ENCODE results near the gene CDC42EP1. TPM values are rescaled to one million over a fixed set of nuclear protein-coding genes. Genes with fewer than 3 reads are reported as not detected.

The CDC42EP1 gene
- total and polyA plus RNA-seq, 12 donors = 10.6 to 48.3 (median 16.2) TPM

GRCh38 chr22:37566329-37566837 lies 6.1 kb downstream of the CDC42EP1 start:
- intact Hi-C loops (cut with DNase I) = loop anchor here in 4 of 10 donors (2.0 to 10.0 kb wide), 2 partner anchors 22 to 252 kb away; no protein-coding TSS in a partner anchor
- Histone ChIP-seq H3K36me3 (peaks cover 0 to 59% (median 9%) of the 10 kb centered on the region in 9 donors), H3K27ac (peak overlapping the region; percentile 17 to 100 (median 96)), H3K4me3 (peak overlapping the region in 2 of 10 donors; percentile 10 to 16), H3K9me3 (no peaks in the 10 kb centered on the region), H3K4me1 (peaks cover 26 to 93% (median 69%) of the 10 kb centered on the region in 9 donors), H3K27me3 (peaks cover 0 to 19% (median 2%) of the 10 kb centered on the region in 7 donors)
- ATAC-seq (no peak), DNase-seq (no peak)
- TF ChIP-seq CTCF (IDR thresholded peaks at IDR 0.05) = no peak
- WGBS, 2 donors = 55 to 67% methylated on average over 28 of the region's 28 CpGs

- DNase-seq (peak; percentile 79 to 84), ATAC-seq (peak; percentile 36 to 81 (median 60))
- Histone ChIP-seq H3K27me3 (peaks cover 0 to 11% (median 0%) of the 10 kb centered on the region in 7 donors), H3K27ac (peak overlapping the region in 9 of 10 donors; percentile 17 to 100 (median 96)), H3K4me3 (no peak overlapping the region), H3K4me1 (peaks cover 23 to 85% (median 62%) of the 10 kb centered on the region in 9 donors), H3K9me3 (no peaks in the 10 kb centered on the region), H3K36me3 (peaks cover 0 to 52% (median 9%) of the 10 kb centered on the region in 9 donors)
- peak; percentile 87 to 96 (median 94) for TF ChIP-seq CTCF (IDR thresholded peaks at IDR 0.05)
- intact Hi-C loops (cut with DNase I) = loop anchor here in 4 of 10 donors (1.0 to 10.0 kb wide), 3 partner anchors 22 to 252 kb away; no protein-coding TSS in a partner anchor
- 40 to 43% methylated on average over 16 of the region's 16 CpGs for WGBS, 2 donors
These were observed 6.9 kb downstream of the CDC42EP1 start for GRCh38 chr22:37566903-37567798.

GRCh38 chr22:37568012-37568411 lies 7.7 kb downstream of the CDC42EP1 start:
- intact Hi-C loops (cut with DNase I) = loop anchor here in 4 of 10 donors (2.0 to 10.0 kb wide), 3 partner anchors 23 to 253 kb away; no protein-coding TSS in a partner anchor
- peak overlapping the region in 3 of 10 donors; percentile 96 to 100 (median 96) for H3K27ac ChIP-seq
- peaks cover 0 to 6% (median 0%) of the 10 kb centered on the region in 7 donors for H3K27me3 ChIP-seq
- no peak for TF ChIP-seq CTCF (IDR thresholded peaks at IDR 0.05)
- peaks cover 21 to 77% (median 53%) of the 10 kb centered on the region in 9 donors for H3K4me1 ChIP-seq
- peaks cover 0 to 49% (median 9%) of the 10 kb centered on the region in 9 donors for H3K36me3 ChIP-seq
- 82 to 83% methylated on average over 15 of the region's 15 CpGs for WGBS, 2 donors
- no peak overlapping the region for H3K4me3 ChIP-seq
- DNase-seq = no peak
- ATAC-seq = no peak
- no peaks in the 10 kb centered on the region for H3K9me3 ChIP-seq

GRCh38 chr22:37568448-37569008 lies 8.2 kb downstream of the CDC42EP1 start:
- H3K4me1 ChIP-seq = peaks cover 19 to 72% (median 48%) of the 10 kb centered on the region in 9 donors
- H3K27me3 ChIP-seq = peaks cover 0 to 6% (median 0%) of the 10 kb centered on the region in 7 donors
- TF ChIP-seq CTCF (IDR thresholded peaks at IDR 0.05) = no peak
- WGBS, 2 donors = 79 to 83% methylated on average over 14 of the region's 14 CpGs
- H3K9me3 ChIP-seq = no peaks in the 10 kb centered on the region
- intact Hi-C loops (cut with DNase I) = loop anchor here in 4 of 10 donors (2.0 to 10.0 kb wide), 3 partner anchors 24 to 254 kb away; no protein-coding TSS in a partner anchor
- H3K36me3 ChIP-seq = peaks cover 0 to 49% (median 9%) of the 10 kb centered on the region in 9 donors
- DNase-seq (no peak), ATAC-seq (no peak)
- no peak overlapping the region for H3K4me3 ChIP-seq
- H3K27ac ChIP-seq = no peak overlapping the region

All from heart right ventricle (tissue), 16 donors.